Nephron (organoid): ENCODE results near the gene DCN.

Experiments
- H3K27ac Mint-ChIP-seq, 3 experiments: 2 replicates each; pipeline ENCODE4 v1.8.0; 2020; ENCODE audit warnings: mixed read lengths in 3 of 3, mild to moderate bottlenecking in 2 of 3, moderate library complexity in 1 of 3
- H3K27me3 Mint-ChIP-seq: 2 replicates; pipeline ENCODE4 v1.8.0; 2021; ENCODE audit warnings: low read depth, mild to moderate bottlenecking, moderate library complexity, mixed read lengths
- H3K36me3 Mint-ChIP-seq: 2 replicates; pipeline ENCODE4 v1.8.0; 2020; ENCODE audit warnings: low read depth, mixed read lengths
- H3K4me1 Mint-ChIP-seq: 2 replicates; pipeline ENCODE4 v1.8.0; 2020; ENCODE audit warnings: mixed read lengths
- H3K4me3 Mint-ChIP-seq, 3 experiments: 2 replicates each; pipeline ENCODE4 v1.8.0; 2020; ENCODE audit warnings: mild to moderate bottlenecking in 3 of 3, mixed read lengths in 3 of 3, moderate library complexity in 2 of 3
- H3K9me3 Mint-ChIP-seq: 2 replicates; pipeline ENCODE4 v1.8.0; 2020; ENCODE audit warnings: mixed read lengths
- TF ChIP-seq, protein P1 (sequence below), 3 experiments: fragments of 200-600 bp; sonication (generic); IDR thresholded peaks; one replicate each; pipeline ENCODE4 v1.5.0; 2021; ENCODE audit warnings: antibody characterized with exemption in 3 of 3; ENCODE audit not compliant: unreplicated experiment in 3 of 3

The DCN gene

DNA sequence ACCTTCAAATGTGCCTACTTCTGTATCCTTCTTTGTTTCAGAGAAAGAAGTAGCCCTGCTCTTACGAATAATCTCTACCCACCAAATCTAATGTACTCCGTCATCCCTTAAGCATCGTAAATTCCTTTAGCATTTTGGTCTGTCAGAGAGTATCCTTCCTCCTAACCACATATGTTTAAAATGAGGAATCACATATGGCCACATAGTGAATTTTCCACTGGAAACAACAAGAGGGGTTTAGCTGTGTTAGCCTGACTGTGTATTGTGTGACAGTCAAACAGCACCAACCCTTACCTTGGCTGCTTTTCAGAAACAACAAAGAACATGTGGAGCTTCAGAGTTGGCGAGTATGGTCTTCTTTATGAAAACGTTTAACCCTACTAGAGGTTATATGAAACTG is 76.8 kb downstream of the DCN start:
- TF ChIP-seq, protein P1, sequence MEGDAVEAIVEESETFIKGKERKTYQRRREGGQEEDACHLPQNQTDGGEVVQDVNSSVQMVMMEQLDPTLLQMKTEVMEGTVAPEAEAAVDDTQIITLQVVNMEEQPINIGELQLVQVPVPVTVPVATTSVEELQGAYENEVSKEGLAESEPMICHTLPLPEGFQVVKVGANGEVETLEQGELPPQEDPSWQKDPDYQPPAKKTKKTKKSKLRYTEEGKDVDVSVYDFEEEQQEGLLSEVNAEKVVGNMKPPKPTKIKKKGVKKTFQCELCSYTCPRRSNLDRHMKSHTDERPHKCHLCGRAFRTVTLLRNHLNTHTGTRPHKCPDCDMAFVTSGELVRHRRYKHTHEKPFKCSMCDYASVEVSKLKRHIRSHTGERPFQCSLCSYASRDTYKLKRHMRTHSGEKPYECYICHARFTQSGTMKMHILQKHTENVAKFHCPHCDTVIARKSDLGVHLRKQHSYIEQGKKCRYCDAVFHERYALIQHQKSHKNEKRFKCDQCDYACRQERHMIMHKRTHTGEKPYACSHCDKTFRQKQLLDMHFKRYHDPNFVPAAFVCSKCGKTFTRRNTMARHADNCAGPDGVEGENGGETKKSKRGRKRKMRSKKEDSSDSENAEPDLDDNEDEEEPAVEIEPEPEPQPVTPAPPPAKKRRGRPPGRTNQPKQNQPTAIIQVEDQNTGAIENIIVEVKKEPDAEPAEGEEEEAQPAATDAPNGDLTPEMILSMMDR (IDR thresholded peaks at IDR 0.05; ENCODE audit: unreplicated experiment in 3 of 3), result no peak
- H3K4me1 Mint-ChIP-seq, result peaks cover 23% of the 10 kb centered on the region
- no peaks in the 10 kb centered on the region for H3K27me3 Mint-ChIP-seq
- H3K27ac Mint-ChIP-seq, result peak overlapping the region in 2 of 3 experiments; percentile 0 to 8
- H3K36me3 Mint-ChIP-seq, result no peaks in the 10 kb centered on the region
- H3K4me3 Mint-ChIP-seq, result peak overlapping the region in 1 of 3 experiments; percentile 14
- peaks cover 4% of the 10 kb centered on the region for H3K9me3 Mint-ChIP-seq

DNA sequence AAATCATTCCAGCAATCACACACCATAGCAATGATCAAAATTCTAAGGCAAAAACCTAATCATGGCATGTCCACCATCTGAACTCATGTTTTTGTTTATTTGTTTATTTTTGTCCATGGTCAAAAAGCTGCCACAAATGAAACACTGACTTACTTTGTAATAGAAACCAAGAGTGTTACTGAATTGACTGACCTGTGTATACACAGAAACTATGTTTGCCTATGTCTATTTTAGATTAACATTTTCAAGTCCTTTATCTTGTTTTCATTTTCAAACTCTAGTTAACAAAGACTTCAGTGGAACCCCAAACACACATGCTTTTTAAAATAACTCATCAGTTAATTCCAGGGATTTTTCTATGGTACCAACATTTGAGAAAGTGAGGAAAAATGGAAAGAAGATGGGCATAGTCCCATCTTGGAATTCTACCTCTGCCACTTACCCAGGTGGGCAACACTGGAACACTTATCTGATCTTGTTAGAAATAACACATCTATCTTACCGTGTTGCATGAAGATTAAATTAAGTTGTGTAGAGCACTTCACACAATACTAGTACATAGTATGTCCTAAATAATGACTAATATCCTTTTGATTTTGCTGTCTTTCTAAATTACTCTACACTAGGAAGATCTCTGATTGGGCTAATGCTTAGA is 77.7 kb downstream of the DCN start:
- TF ChIP-seq, protein P1 (IDR thresholded peaks at IDR 0.05; ENCODE audit: unreplicated experiment in 3 of 3), result no peak
- Mint-ChIP-seq H3K27ac (peak overlapping the region in 1 of 3 experiments; percentile 0), H3K4me1 (peaks cover 23% of the 10 kb centered on the region), H3K9me3 (peaks cover 4% of the 10 kb centered on the region), H3K36me3 (no peaks in the 10 kb centered on the region), H3K4me3 (peak overlapping the region in 1 of 3 experiments; percentile 20), H3K27me3 (no peaks in the 10 kb centered on the region)

DNA sequence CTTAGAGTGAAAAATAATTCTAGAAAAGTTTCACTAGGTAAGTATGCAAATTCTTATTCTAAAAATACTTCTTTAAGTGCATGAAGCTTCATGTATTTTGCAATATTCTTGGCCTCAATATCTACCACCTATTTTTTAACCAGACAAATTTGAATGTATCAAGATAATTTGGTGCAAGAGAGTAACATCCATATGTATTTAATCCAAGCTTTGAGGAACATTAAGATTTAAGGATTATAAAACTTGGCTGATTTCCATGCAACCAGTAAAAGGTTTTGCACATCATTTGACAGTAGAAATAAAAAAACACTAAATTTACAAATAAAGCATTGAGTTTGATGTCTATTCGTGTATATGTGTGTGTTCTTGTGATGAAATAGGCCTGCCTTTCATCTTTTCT is 79.0 kb downstream of the DCN start:
- H3K9me3 Mint-ChIP-seq, result peaks cover 4% of the 10 kb centered on the region
- H3K4me3 Mint-ChIP-seq, result no peak overlapping the region
- no peak overlapping the region for H3K27ac Mint-ChIP-seq
- H3K4me1 Mint-ChIP-seq, result peaks cover 18% of the 10 kb centered on the region
- H3K27me3 Mint-ChIP-seq, result no peaks in the 10 kb centered on the region
- TF ChIP-seq, protein P1 (IDR thresholded peaks at IDR 0.05; ENCODE audit: unreplicated experiment in 3 of 3), result no peak
- no peaks in the 10 kb centered on the region for H3K36me3 Mint-ChIP-seq

DNA sequence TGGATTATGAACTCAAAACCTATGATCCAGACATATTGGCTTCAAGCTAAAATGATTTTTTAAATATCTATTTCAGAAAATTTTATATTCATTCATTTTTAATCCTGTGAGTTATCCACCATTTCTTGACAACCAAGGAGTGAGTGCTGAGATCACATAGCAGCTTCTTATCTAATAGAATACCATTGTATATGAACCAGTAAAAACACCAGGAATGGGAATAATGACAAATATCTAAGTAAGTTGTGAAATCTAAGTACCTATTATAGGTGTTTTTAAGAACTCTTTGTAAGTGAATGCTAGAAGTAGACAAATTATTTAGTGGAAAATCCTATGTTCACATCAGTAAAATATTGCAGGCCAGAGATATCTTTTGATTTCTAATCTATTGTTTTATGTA is 79.5 kb downstream of the DCN start:
- H3K27me3 Mint-ChIP-seq, result no peaks in the 10 kb centered on the region
- H3K27ac Mint-ChIP-seq, result no peak overlapping the region
- H3K36me3 Mint-ChIP-seq, result no peaks in the 10 kb centered on the region
- TF ChIP-seq, protein P1 (IDR thresholded peaks at IDR 0.05; ENCODE audit: unreplicated experiment in 3 of 3), result no peak
- H3K9me3 Mint-ChIP-seq, result peaks cover 4% of the 10 kb centered on the region
- no peak overlapping the region for H3K4me3 Mint-ChIP-seq
- peaks cover 22% of the 10 kb centered on the region for H3K4me1 Mint-ChIP-seq

DNA sequence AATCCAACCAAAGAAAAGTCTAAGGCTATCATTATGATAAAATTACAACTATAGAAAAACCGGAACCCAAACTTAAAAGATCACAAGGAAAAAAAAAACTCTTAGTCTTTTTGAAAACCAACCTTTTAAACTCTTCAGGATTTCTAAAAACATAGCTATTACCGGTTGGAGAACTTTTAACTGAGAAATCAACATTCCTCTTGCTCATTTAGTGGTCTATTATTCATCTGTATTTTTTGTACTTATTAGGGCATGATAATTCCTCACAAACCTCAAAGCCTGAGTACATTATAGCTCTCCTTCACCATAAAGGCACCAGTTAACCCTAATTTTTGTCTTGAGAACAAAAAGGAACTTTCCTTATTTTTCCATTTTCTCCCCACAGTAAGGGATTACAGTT is 81.7 kb downstream of the DCN start:
- no peaks in the 10 kb centered on the region for H3K27me3 Mint-ChIP-seq
- no peak overlapping the region for H3K4me3 Mint-ChIP-seq
- H3K9me3 Mint-ChIP-seq, result no peaks in the 10 kb centered on the region
- H3K27ac Mint-ChIP-seq, result no peak overlapping the region
- H3K36me3 Mint-ChIP-seq, result no peaks in the 10 kb centered on the region
- H3K4me1 Mint-ChIP-seq, result peaks cover 22% of the 10 kb centered on the region
- TF ChIP-seq, protein P1 (IDR thresholded peaks at IDR 0.05; ENCODE audit: unreplicated experiment in 3 of 3), result no peak

DNA sequence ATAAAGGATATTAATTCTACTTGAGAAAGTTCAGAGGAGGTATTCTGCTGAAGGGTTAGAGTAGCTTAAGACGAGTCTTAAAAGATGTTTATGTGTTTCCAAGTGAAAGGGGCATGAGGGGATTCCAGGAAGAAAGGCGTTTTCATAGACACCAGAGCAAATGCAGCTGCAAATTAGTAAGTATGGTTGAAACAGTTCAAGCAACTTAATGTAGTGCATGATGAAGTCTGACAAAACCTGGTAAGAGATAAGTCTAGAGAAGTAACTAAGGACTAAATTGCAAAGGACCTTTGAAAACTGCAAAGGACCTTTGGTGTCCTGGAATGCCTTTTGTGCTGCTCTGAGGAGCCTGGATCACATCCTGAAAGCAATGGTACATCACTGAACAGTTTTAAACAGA is 82.8 kb downstream of the DCN start:
- Mint-ChIP-seq H3K9me3 (peaks cover 2% of the 10 kb centered on the region), H3K4me1 (peaks cover 12% of the 10 kb centered on the region), H3K27ac (no peak overlapping the region), H3K27me3 (no peaks in the 10 kb centered on the region), H3K36me3 (no peaks in the 10 kb centered on the region), H3K4me3 (no peak overlapping the region)
- TF ChIP-seq, protein P1 (IDR thresholded peaks at IDR 0.05; ENCODE audit: unreplicated experiment in 3 of 3), result no peak
